GM19351 (cell line): ENCODE results near the gene DIP2C.
"Not testable (repeated sequence)": the region's sequence is repeated elsewhere in the genome, so short reads cannot be mapped to it uniquely, and the experiment has no call there.

Experiments
- ATAC-seq: cut with Tn5 transposase; IDR thresholded peaks from one replicate; pipeline ENCODE4 v1.9.1; 2021; ENCODE audit warnings: mild to moderate bottlenecking, moderate library complexity; ENCODE audit not compliant: unreplicated experiment

The DIP2C gene

DNA sequence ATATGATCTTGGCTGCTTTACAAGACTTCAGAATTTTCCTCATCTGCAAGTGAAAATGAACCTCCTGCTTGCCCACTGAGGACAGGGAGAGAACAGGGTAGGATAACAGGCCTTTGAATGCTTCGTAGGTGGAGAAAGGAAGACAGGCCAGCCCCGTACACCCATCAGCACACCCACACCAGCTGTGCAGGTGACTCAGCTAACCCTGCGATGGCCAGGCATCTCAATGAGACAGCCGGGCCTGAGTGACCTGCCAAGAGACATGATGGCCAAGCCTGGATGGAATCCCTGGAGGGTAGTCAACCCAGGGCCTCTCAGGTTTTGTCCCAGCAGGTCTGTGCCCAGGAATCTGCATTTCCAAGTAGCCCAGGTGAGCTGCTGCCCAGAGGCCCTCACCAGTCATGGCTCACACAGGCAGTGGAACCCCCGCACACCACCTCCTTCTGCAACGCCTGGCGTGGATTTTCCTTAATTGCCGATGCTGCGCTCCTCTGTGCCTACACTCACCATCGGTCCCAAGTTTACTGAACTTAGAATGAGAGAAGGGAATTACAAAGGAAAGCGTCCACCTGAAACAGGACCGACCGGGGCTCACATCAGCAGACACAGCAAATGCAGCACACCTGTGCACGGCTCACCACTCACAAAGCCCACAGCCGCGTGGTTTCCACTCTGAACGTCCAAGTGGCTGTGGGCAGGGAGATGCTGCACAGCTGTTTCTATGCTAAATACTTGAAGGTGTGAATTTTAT is 163.7 kb downstream of the DIP2C start:
- ATAC-seq = no peak

- no peak for ATAC-seq
Measured at GRCh38 chr10:523925-524324, 165.5 kb downstream of the DIP2C start.

DNA sequence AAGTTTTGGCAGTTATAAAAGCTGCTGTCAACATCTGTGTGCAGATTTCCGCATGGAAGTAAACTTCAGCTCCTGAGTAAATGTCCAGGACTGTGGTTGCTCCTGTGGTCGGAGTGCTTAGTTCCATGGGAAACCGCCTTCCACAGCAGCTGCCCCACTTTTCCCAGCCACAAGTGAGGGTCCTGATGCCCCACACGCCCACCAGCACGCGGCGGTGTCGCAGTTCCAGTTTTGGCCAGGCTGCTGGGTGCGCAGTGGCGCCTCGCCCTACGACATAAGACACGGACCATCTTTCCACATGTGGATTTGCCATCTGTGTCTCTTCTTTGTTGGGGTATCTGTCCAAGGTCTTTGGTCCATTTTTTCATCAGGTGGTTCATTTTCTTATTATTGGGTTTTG is 167.1 kb downstream of the DIP2C start:
- no peak for ATAC-seq

- no peak for ATAC-seq
Measured at GRCh38 chr10:521261-522250, 167.9 kb downstream of the DIP2C start.

- no peak for ATAC-seq
Measured at GRCh38 chr10:520402-520787, 169.1 kb downstream of the DIP2C start.

- no peak for ATAC-seq
Measured at GRCh38 chr10:519716-520401, 169.6 kb downstream of the DIP2C start.

GRCh38 chr10:519055-519715 is 170.3 kb downstream of the DIP2C start:
- no peak for ATAC-seq

GRCh38 chr10:517872-518475 is 171.5 kb downstream of the DIP2C start:
- no peak for ATAC-seq

DNA sequence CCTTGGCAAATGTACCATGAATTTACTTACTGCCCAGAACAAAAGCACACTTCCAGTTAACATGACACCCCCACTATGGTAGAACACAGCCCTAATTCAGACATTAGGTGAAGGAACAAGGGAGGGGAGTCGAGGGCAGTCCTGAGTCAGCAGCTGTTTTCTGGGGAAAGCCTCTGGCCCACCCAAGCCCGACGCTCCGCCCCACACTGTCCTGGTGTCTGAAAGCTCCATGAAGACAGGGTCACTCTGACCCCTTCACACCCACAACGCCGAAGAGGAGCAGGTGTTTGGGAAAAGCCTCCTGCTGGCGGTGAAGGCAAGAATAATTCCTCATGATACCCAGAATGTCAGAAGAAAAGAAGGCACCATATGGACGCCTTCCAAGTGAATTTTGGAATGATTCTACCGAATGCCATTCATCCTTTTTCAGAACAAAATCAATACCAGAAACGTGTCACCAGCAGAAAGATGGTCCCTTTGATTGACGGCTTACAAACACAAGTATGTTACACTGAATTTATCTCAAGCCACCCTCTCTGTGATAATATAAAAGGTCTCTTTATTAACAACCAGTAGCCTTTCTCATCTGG is 172.1 kb downstream of the DIP2C start:
- no peak for ATAC-seq

GRCh38 chr10:516764-517163 is 172.7 kb downstream of the DIP2C start:
- ATAC-seq = no peak

DNA sequence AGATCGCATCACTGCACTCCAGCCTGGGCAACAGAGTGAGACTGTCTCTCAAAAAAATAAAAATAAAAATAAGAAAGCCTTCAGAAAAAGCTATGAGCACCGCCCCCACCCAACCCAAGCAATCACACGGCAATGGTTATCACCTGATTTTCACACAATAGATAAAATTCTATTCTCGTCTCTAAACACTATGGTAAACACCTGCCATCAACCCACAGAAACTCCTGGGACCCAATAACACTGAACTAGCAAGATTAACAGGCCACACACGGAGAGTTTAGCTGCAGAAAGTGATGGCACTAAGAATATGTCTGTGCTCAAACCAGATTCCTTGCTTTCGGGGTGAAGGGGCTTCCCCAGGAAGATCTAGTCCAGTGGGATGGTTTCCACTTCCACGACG is 173.8 kb downstream of the DIP2C start:
- peak; percentile 39 for ATAC-seq

DNA sequence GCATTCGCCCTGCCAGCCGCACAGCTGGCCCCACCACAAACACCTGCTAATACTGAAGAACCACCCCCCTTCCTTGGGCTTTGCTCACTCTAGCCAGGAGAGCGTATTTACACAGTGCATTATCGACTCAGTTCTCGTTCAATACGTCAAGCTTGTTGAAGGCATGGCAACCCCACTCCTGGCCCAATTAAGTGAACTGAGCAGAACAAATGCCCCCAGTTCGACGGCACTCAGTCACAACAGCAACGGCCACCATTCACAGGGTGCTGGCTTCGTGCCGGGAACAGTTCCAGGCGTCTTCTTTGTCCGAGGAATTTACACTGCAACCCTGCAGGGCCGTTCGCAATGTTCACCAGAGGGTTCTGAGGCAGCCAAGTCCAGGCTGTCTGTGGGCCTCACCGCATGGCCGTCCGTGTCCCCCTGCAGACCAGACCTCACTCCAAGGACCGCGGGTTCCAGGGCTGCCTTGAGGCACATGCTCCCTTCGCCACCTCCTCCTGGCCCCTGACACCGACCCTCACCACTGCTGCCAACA is 175.3 kb downstream of the DIP2C start:
- no peak for ATAC-seq

DNA sequence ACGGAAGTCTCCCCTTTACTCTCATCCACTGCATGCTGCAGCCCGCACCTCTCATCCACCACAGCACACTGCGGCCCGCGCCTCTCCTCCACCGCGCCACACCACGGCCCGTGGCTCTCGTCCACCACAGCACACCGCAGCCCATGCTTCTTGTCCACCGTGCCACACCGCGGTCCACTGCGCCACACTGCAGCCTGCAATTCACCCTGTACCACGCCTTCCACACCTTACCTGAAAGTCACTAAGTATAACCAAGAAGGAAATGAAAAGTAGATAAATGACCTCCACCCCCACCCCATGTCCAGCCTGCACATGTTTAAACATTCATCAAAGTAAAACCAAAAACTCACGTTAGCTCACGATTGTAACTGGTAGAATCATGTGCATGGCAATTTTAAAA is 176.1 kb downstream of the DIP2C start:
- ATAC-seq = peak; percentile 63

- not testable (repeated sequence) for ATAC-seq
Measured at GRCh38 chr10:512661-513060, 176.8 kb downstream of the DIP2C start.

GRCh38 chr10:511849-512191 is 177.6 kb downstream of the DIP2C start:
- no peak for ATAC-seq

- ATAC-seq = peak; percentile 61
Measured at GRCh38 chr10:511101-511848, 178.2 kb downstream of the DIP2C start.

DNA sequence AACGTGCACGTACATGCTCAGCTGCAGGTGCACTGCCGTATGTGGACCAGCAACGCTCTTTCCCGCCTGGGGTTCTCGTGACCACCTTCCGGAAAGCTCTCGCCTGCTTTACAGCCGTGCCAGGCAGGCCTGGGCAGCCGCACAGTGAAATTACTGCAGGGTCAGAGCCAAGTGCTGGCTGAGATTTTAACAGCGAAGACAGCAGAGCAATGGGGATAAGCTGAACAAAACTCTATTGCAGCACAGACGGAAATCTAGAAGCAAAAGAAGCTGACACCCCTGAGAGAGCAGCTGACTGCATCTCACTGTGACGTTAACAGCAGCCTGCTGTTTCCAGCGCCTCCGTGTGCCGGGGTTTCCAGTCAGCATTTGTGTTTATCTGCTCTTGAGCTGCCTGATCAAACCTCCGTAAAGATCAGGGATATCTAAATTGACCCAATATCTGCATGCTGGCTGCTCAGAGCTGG is 179.0 kb downstream of the DIP2C start:
- no peak for ATAC-seq

DNA sequence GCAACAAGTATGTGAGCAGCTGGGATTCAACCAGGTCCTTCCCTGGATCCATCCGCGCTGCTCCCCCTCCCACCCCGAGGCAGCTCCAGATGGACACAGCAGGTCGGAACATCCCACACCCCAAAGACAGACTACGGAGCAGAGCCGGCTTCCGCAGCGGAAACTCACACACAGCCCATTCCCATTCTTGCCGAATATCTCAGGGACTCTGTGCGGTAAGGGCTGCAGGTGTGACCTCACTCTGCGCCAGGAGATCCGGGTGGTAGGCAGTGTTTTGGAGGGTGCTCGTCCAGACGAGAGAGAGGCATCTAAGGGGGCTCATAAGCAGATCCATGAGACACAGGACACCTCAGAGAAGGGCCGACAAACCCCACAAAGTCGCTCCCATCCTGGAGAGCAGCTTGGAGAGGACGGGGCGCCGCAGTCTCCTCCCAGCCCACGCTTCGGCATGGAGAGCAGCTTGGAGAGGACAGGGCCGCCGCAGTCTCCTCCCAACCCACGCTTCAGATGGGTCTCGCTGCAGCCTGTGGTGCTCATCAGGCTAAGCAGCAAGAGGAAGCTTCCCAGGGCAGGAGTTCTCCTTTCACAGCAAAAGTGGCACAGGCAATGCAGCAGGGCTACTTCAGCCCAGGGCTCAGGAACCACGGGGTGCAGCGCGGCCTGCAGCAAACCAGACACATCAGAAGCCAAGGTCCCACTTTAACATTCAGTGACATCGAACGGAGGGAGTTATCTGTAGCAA is 179.9 kb downstream of the DIP2C start:
- ATAC-seq = no peak
